Spleen (tissue), 11 donors: Measurements from ENCODE around the gene DNAAF1. TPM values are rescaled to one million over a fixed set of nuclear protein-coding genes. Genes with fewer than 3 reads are reported as not detected.

Source experiments
- DNase-seq: peaks from one replicate; pipeline ENCODE4 v3.0.0-alpha.2; 2020
- H3K27ac ChIP-seq, 8 donors: fragments of 200-600 bp; sonication (generic) in 7 of 8; 1 replicate in 4 of 8; 2 replicates in 4 of 8; pipeline versions ENCODE4 v1.5.0 to v1.8.0; 2016 to 2021; ENCODE audit warnings: inconsistent platforms in 4 of 8, mild to moderate bottlenecking in 4 of 8, moderate library complexity in 1 of 8
- H3K27me3 ChIP-seq, 7 donors: fragments of 200-600 bp; sonication (generic) in 6 of 7; replicated peaks in 1 of 7; 1 replicate in 4 of 7; 2 replicates in 3 of 7; pipeline versions ENCODE4 v1.5.0 to v1.8.0; 2016 to 2021; ENCODE audit warnings: inconsistent platforms in 3 of 7, mild to moderate bottlenecking in 1 of 7
- H3K36me3 ChIP-seq, 6 donors: fragments of 200-600 bp; sonication (generic) in 5 of 6; 1 replicate in 4 of 6; 2 replicates in 2 of 6; pipeline versions ENCODE4 v1.5.0 to v1.8.0; 2016 to 2021; ENCODE audit warnings: inconsistent platforms in 2 of 6
- H3K4me1 ChIP-seq, 6 donors: fragments of 200-600 bp; sonication (generic) in 5 of 6; 1 replicate in 3 of 6; 2 replicates in 3 of 6; pipeline versions ENCODE4 v1.5.0 to v1.8.0; 2016 to 2021; ENCODE audit warnings: inconsistent platforms in 3 of 6
- H3K4me3 ChIP-seq, 8 donors: fragments of 200-600 bp; sonication (generic) in 7 of 8; 1 replicate in 4 of 8; 2 replicates in 4 of 8; pipeline versions ENCODE4 v1.5.0 to v1.8.0; 2016 to 2021; ENCODE audit warnings: inconsistent platforms in 4 of 8, mild to moderate bottlenecking in 4 of 8, moderate library complexity in 2 of 8
- H3K9me3 ChIP-seq, 8 donors: fragments of 200-600 bp; sonication (generic) in 7 of 8; 1 replicate in 4 of 8; 2 replicates in 4 of 8; pipeline versions ENCODE4 v1.5.0 to v1.8.0; 2016 to 2021; ENCODE audit warnings: inconsistent platforms in 4 of 8
- CTCF ChIP-seq, 11 experiments: fragments of 200-600 bp in 7 of 11; fragments of 450-650 bp in 4 of 11; sonication (generic) in 4 of 11; IDR thresholded peaks in 8 of 11; conservative IDR thresholded peaks in 3 of 11; 1 replicate in 7 of 11; 2 replicates in 4 of 11; pipeline versions ENCODE4 v1.4.0 to v1.8.0; 2016 to 2021; ENCODE audit warnings: antibody characterized with exemption in 11 of 11, inconsistent platforms in 4 of 11, mild to moderate bottlenecking in 1 of 11
- POLR2A ChIP-seq, 3 donors: fragments of 450-650 bp; IDR thresholded peaks; one replicate each; pipeline ENCODE4 v1.5.1; 2017; ENCODE audit warnings: antibody characterized with exemption in 3 of 3, mild to moderate bottlenecking in 1 of 3
- POLR2AphosphoS5 ChIP-seq, 3 donors: sonication (generic); formaldehyde crosslinking; IDR thresholded peaks; one replicate each; pipeline ENCODE4 v1.5.1; 2017; ENCODE audit warnings: antibody characterized with exemption in 3 of 3
- WGBS, 5 donors: extraction: QIAGEN DNeasy Blood & Tissue Kit in 3 of 5; methylation state at CpG; one replicate each; pipeline versions ENCODE4 v1.1.5 to v1.1.7; 2013 to 2018; 5-methylcytosine and 5-hydroxymethylcytosine counted together
- intact Hi-C: fragments of 100-400 bp; cut with DNase I; formaldehyde crosslinking; loops from one replicate; pipeline ENCODE4 v1.15.0; 2023; ENCODE audit warnings: low total_unique reads
- polyA plus RNA-seq, 3 donors: library from polyadenylated mRNA; stranded (reverse); fragments of 200-250 nt; gene quantifications; one replicate each; pipeline ENCODE4 v1.2.1, GENCODE V29; 2013
- total RNA-seq, 7 donors: library from RNA; depleted of rRNA in 3 of 7; stranded (reverse); fragments of >200 nt in 3 of 7; fragmentation: NEBNext Ultra II Directional in 4 of 7; extraction: Animal tissue kit (Norgen Biotek cat#: 25700) in 4 of 7; gene quantifications; one replicate each; pipeline versions ENCODE4 v1.1.0 to v1.2.1, GENCODE V29; 2016 to 2021
- donor health status: healthy with polysubstance abuse.
- donor health status: DM: no; HTN: no; CAD: no; lungs with moderate emphysema.
- donor health status: DM: no; HTN: no; CAD: no.
- donor health status: Bipolar disorder and iron deficiency.
- donor health status: healthy.
- donor health status: DM: no; HTN: no; CAD: no.
- donor health status: DM: yes; HTN: yes; CAD: no.

The DNAAF1 gene
- total and polyA plus RNA-seq, 10 donors, result 0.20 to 4.3 (median 1.3) TPM; not detected in 1

- TF ChIP-seq POLR2A (IDR thresholded peaks at IDR 0.05), result peak in 1 of 3 donors; percentile 8
- TF ChIP-seq CTCF (IDR thresholded peaks at IDR 0.05 in 8 of 11, conservative IDR thresholded peaks at IDR 0.05 in 3 of 11), result peak; percentile 35 to 93 (median 84)
- peak in 2 of 3 donors; percentile 28 to 36 for TF ChIP-seq POLR2AphosphoS5 (IDR thresholded peaks at IDR 0.05)
- intact Hi-C loops, result loop anchor here (10.0 kb wide), 2 partner anchors 91 to 221 kb away; partner anchors contain the start of gene OSGIN1
- WGBS, 5 donors, result 21 to 49% (median 25%) methylated on average over 10 of the region's 10 CpGs
- Histone ChIP-seq H3K36me3 (peaks cover 0 to 36% (median 29%) of the 10 kb centered on the region in 6 donors), H3K27ac (peak overlapping the region; percentile 9 to 84 (median 75)), H3K4me1 (peaks cover 22 to 59% (median 43%) of the 10 kb centered on the region in 6 donors), H3K9me3 (no peaks in the 10 kb centered on the region), H3K27me3 (peaks cover 0 to 3% (median 0%) of the 10 kb centered on the region in 7 donors), H3K4me3 (no peak overlapping the region)
- DNase-seq, result peak; percentile 81
Measured at GRCh38 chr16:84175350-84176081, 30.4 kb downstream of the DNAAF1 start.

- H3K4me3 ChIP-seq, result no peak overlapping the region
- peaks cover 0 to 1% (median 0%) of the 10 kb centered on the region in 7 donors for H3K27me3 ChIP-seq
- 44 to 84% (median 73%) methylated on average over 12 to 18 of the region's 18 CpGs for WGBS, 5 donors
- DNase-seq, result no peak
- TF ChIP-seq POLR2AphosphoS5 (IDR thresholded peaks at IDR 0.05) (peak in 2 of 3 donors; percentile 4 to 9), CTCF (IDR thresholded peaks at IDR 0.05 in 8 of 11, conservative IDR thresholded peaks at IDR 0.05 in 3 of 11) (no peak)
- no peaks in the 10 kb centered on the region for H3K9me3 ChIP-seq
- H3K4me1 ChIP-seq, result peaks cover 22 to 68% (median 48%) of the 10 kb centered on the region in 6 donors
- H3K27ac ChIP-seq, result peak overlapping the region; percentile 19 to 84 (median 75)
- peaks cover 0 to 45% (median 38%) of the 10 kb centered on the region in 6 donors for H3K36me3 ChIP-seq
- intact Hi-C loops, result loop anchor here (10.0 kb wide), 2 partner anchors 92 to 222 kb away; partner anchors contain the start of gene OSGIN1
Measured at GRCh38 chr16:84176192-84177053, 31.3 kb downstream of the DNAAF1 start.

- Histone ChIP-seq H3K9me3 (no peaks in the 10 kb centered on the region), H3K4me3 (no peak overlapping the region), H3K27me3 (no peaks in the 10 kb centered on the region), H3K36me3 (peaks cover 0 to 58% (median 49%) of the 10 kb centered on the region in 6 donors), H3K4me1 (peaks cover 22 to 81% (median 49%) of the 10 kb centered on the region in 6 donors), H3K27ac (peak overlapping the region in 7 of 8 donors; percentile 26 to 84 (median 75))
- TF ChIP-seq CTCF (IDR thresholded peaks at IDR 0.05 in 8 of 11, conservative IDR thresholded peaks at IDR 0.05 in 3 of 11), result no peak
- no peak for TF ChIP-seq POLR2A (IDR thresholded peaks at IDR 0.05)
- TF ChIP-seq POLR2AphosphoS5 (IDR thresholded peaks at IDR 0.05), result no peak
- intact Hi-C loops, result loop anchor here (10.0 kb wide), 2 partner anchors 93 to 223 kb away; partner anchors contain the start of gene OSGIN1
- WGBS, 5 donors, result 68 to 83% (median 77%) methylated on average over 8 to 9 of the region's 9 CpGs
- DNase-seq, result no peak
Measured at GRCh38 chr16:84177741-84178073, 32.6 kb downstream of the DNAAF1 start.
